Fibroblast of villous mesenchyme (primary cell): ENCODE results near the gene PRPH. TPM values are rescaled to one million over a fixed set of nuclear protein-coding genes. Genes with fewer than 3 reads are reported as not detected.
"Not testable (repeated sequence)": the region's sequence is repeated elsewhere in the genome, so short reads cannot be mapped to it uniquely, and the experiment has no call there.

Source experiments
- DNase-seq: peaks from one replicate; pipeline ENCODE4 v3.0.0-alpha.2; 2010; ENCODE audit warnings: low read depth
- H3K4me3 ChIP-seq: 2 replicates; pipeline ENCODE4 v1.5.1; 2011; ENCODE audit warnings: low read depth, mild to moderate bottlenecking, low read length
- CTCF ChIP-seq: IDR thresholded peaks from 2 replicates; pipeline ENCODE4 v1.5.1; 2012; ENCODE audit warnings: low read depth, mild to moderate bottlenecking, low read length; ENCODE audit not compliant: insufficient read depth
- total RNA-seq: library from RNA; depleted of rRNA; stranded (reverse); fragments of >200 nt; gene quantifications from 2 replicates; pipeline ENCODE4 v1.2.3, GENCODE V29; 2012

PRPH gene
- total RNA-seq, 1 donor = not detected

- peak; percentile 62 for DNase-seq
- H3K4me3 ChIP-seq = no peak overlapping the region
- no peak for TF ChIP-seq CTCF
These were observed 34.8 kb upstream of the PRPH start for GRCh38 chr12:49260166-49260565.

- H3K4me3 ChIP-seq = no peak overlapping the region
- TF ChIP-seq CTCF = no peak
- no peak for DNase-seq
These were observed 34.2 kb upstream of the PRPH start for GRCh38 chr12:49260571-49261363.

- peak; percentile 20 for DNase-seq
- no peak overlapping the region for H3K4me3 ChIP-seq
- TF ChIP-seq CTCF = no peak
These were observed 33.2 kb upstream of the PRPH start for GRCh38 chr12:49261721-49262120.

GRCh38 chr12:49263400-49263763, 31.6 kb upstream of the PRPH start:
- TF ChIP-seq CTCF = no peak
- no peak for DNase-seq
- no peak overlapping the region for H3K4me3 ChIP-seq

GRCh38 chr12:49264466-49264872, 30.5 kb upstream of the PRPH start:
- peak overlapping the region; percentile 85 for H3K4me3 ChIP-seq
- TF ChIP-seq CTCF = no peak
- no peak for DNase-seq

GRCh38 chr12:49264873-49265792, 29.8 kb upstream of the PRPH start, which contains the start of gene TUBA1C:
Gene TUBA1C (plus strand): TSS chr12:49265082. CDS start chr12:49265182, 100 bp downstream.
- TF ChIP-seq CTCF = no peak
- peak; percentile 95 for DNase-seq
- H3K4me3 ChIP-seq = peak within 1 kb of the TSS; percentile 85

- H3K4me3 ChIP-seq = peak overlapping the region; percentile 85
- not testable (repeated sequence) for DNase-seq
These were observed 25.8 kb upstream of the PRPH start for GRCh38 chr12:49269191-49269590.
